CD14-positive monocyte (primary cell): Measurements from ENCODE around the gene ECEL1. TPM values are rescaled to one million over a fixed set of nuclear protein-coding genes. Genes with fewer than 3 reads are reported as not detected.

Experiments
- DNase-seq, 3 donors: peaks; one replicate each; pipeline ENCODE4 v3.0.0-alpha.2; 2011 to 2022
- H2AFZ ChIP-seq: 2 replicates; pipeline ENCODE4 v1.6.0; 2012; ENCODE audit warnings: mild to moderate bottlenecking, low read depth, low read length, inconsistent platforms; ENCODE audit not compliant: insufficient read depth, poor library complexity, severe bottlenecking
- H3K27ac ChIP-seq, 2 donors: 1 replicate in 1 of 2; 2 replicates in 1 of 2; pipeline ENCODE4 v1.5.1; 2012 to 2013; ENCODE audit warnings: low read length in 2 of 2, control low read depth in 1 of 2, inconsistent platforms in 1 of 2, low read depth in 1 of 2, mild to moderate bottlenecking in 1 of 2
- H3K27me3 ChIP-seq, 2 donors: one replicate each; pipeline versions ENCODE4 v1.6.0 to v1.6.1; 2011 to 2013; ENCODE audit warnings: low read length in 2 of 2; ENCODE audit not compliant: control insufficient read depth in 2 of 2, insufficient read depth in 2 of 2
- H3K36me3 ChIP-seq, 2 donors: replicated peaks in 1 of 2; 1 replicate in 1 of 2; 2 replicates in 1 of 2; pipeline versions ENCODE4 v1.5.1 to v1.6.1; 2012 to 2013; ENCODE audit warnings: low read length in 2 of 2, control low read depth in 1 of 2, inconsistent platforms in 1 of 2, mild to moderate bottlenecking in 1 of 2; ENCODE audit not compliant: insufficient read depth in 2 of 2, control insufficient read depth in 1 of 2
- H3K4me1 ChIP-seq, 2 donors: 1 replicate in 1 of 2; 2 replicates in 1 of 2; pipeline versions ENCODE4 v1.5.1 to v1.6.1; 2012 to 2013; ENCODE audit warnings: low read length in 2 of 2, control low read depth in 1 of 2, inconsistent platforms in 1 of 2, mild to moderate bottlenecking in 1 of 2, moderate library complexity in 1 of 2; ENCODE audit not compliant: insufficient read depth in 2 of 2, control insufficient read depth in 1 of 2
- H3K4me2 ChIP-seq: replicated peaks from 2 replicates; pipeline ENCODE3; 2012; ENCODE audit warnings: low read length, moderate library complexity, mild to moderate bottlenecking; ENCODE audit not compliant: poor library complexity, severe bottlenecking; ENCODE audit errors: extremely low read depth
- H3K4me3 ChIP-seq, 3 experiments: fragments of 200-600 bp in 1 of 3; sonication (generic) in 1 of 3; replicated peaks in 1 of 3; 1 replicate in 2 of 3; 2 replicates in 1 of 3; pipeline ENCODE4 v1.5.1; 2011 to 2013; ENCODE audit warnings: low read length in 3 of 3, mild to moderate bottlenecking in 3 of 3, control low read depth in 2 of 3, low read depth in 2 of 3, inconsistent platforms in 1 of 3, moderate library complexity in 1 of 3
- H3K79me2 ChIP-seq: 2 replicates; pipeline ENCODE4 v1.6.0; 2012; ENCODE audit warnings: mild to moderate bottlenecking, control low read depth, inconsistent platforms, low read length, moderate library complexity; ENCODE audit not compliant: insufficient read depth
- H3K9ac ChIP-seq: 2 replicates; pipeline ENCODE4 v1.6.0; 2017; ENCODE audit warnings: low read length, mild to moderate bottlenecking; ENCODE audit not compliant: insufficient read depth, poor library complexity, severe bottlenecking
- H3K9me3 ChIP-seq, 2 donors: replicated peaks in 1 of 2; 1 replicate in 1 of 2; 2 replicates in 1 of 2; pipeline versions ENCODE4 v1.5.1 to v1.6.1; 2012 to 2013; ENCODE audit warnings: low read length in 2 of 2, control low read depth in 1 of 2; ENCODE audit not compliant: control insufficient read depth in 1 of 2, insufficient read depth in 1 of 2
- H4K20me1 ChIP-seq: 2 replicates; pipeline ENCODE4 v1.6.0; 2012; ENCODE audit warnings: mild to moderate bottlenecking, low read length, control low read depth, moderate library complexity; ENCODE audit not compliant: insufficient read depth
- H3K27ac Mint-ChIP-seq, 7 donors: one replicate each; pipeline ENCODE4 v1.8.0; 2020; ENCODE audit warnings: mild to moderate bottlenecking in 7 of 7, mixed read lengths in 7 of 7, moderate library complexity in 6 of 7, inconsistent platforms in 2 of 7
- H3K27me3 Mint-ChIP-seq, 3 donors: one replicate each; pipeline ENCODE4 v1.8.0; 2021 to 2022; ENCODE audit warnings: low read depth in 3 of 3, mild to moderate bottlenecking in 3 of 3, mixed read lengths in 3 of 3, moderate library complexity in 3 of 3, inconsistent platforms in 1 of 3
- H3K36me3 Mint-ChIP-seq, 2 donors: one replicate each; pipeline ENCODE4 v1.8.0; 2020; ENCODE audit warnings: mixed read lengths in 2 of 2, inconsistent platforms in 1 of 2, mild to moderate bottlenecking in 1 of 2
- H3K4me1 Mint-ChIP-seq: one replicate; pipeline ENCODE4 v1.8.0; 2020; ENCODE audit warnings: mild to moderate bottlenecking, mixed read lengths
- H3K4me3 Mint-ChIP-seq, 2 donors: one replicate each; pipeline ENCODE4 v1.8.0; 2020; ENCODE audit warnings: mild to moderate bottlenecking in 2 of 2, mixed read lengths in 2 of 2, moderate library complexity in 1 of 2
- H3K9me3 Mint-ChIP-seq, 7 donors: one replicate each; pipeline ENCODE4 v1.8.0; 2020 to 2022; ENCODE audit warnings: mixed read lengths in 7 of 7, mild to moderate bottlenecking in 6 of 7, moderate library complexity in 6 of 7, inconsistent platforms in 2 of 7
- CTCF ChIP-seq: fragments of 200-600 bp; IDR thresholded peaks from one replicate; pipeline ENCODE4 v1.8.0; 2022; ENCODE audit warnings: antibody characterized with exemption, mild to moderate bottlenecking
- WGBS: methylation state at CpG from one replicate; pipeline ENCODE4 v1.1.5; 2013; ENCODE audit warnings: missing lambda C conversion rate; ENCODE audit not compliant: insufficient coverage; 5-methylcytosine and 5-hydroxymethylcytosine counted together
- intact Hi-C, 2 donors: fragments of 100-400 bp; cut with micrococcal nuclease; formaldehyde crosslinking; loops; one replicate each; pipeline versions ENCODE4 v1.15.0 to v1.15.1; 2023
- polyA plus RNA-seq, 3 donors: library from polyadenylated mRNA; depleted of rRNA in 1 of 3; unstranded in 2 of 3; stranded (reverse) in 1 of 3; fragments of 300-500 nt in 2 of 3; fragments of >200 nt in 1 of 3; fragmentation: Illumina TruSeq in 2 of 3; gene quantifications; 1 replicate in 2 of 3; 2 replicates in 1 of 3; pipeline ENCODE4 v1.2.3, GENCODE V29; 2012 to 2021

The ECEL1 gene
- polyA plus RNA-seq, 3 donors, result not detected

- Histone ChIP-seq H2AFZ (no peak overlapping the region), H3K4me1 (peaks cover 4 to 21% of the 10 kb centered on the region in 2 donors), H3K79me2 (no peaks in the 10 kb centered on the region), H4K20me1 (no peaks in the 10 kb centered on the region), H3K9ac (no peak overlapping the region), H3K4me2 (no peak overlapping the region), H3K9me3 (peaks cover 0 to 5% of the 10 kb centered on the region in 2 donors), H3K27me3 (peaks cover 24 to 56% of the 10 kb centered on the region in 2 donors), H3K27ac (no peak overlapping the region), H3K4me3 (no peak overlapping the region), H3K36me3 (no peaks in the 10 kb centered on the region)
- intact Hi-C loops, result no loop called here
- H3K27me3 Mint-ChIP-seq, result peaks cover 35 to 67% (median 52%) of the 10 kb centered on the region in 3 donors
- H3K4me3 Mint-ChIP-seq, result peak overlapping the region in 1 of 2 donors; percentile 77
- peaks cover 0 to 8% (median 0%) of the 10 kb centered on the region in 7 donors for H3K9me3 Mint-ChIP-seq
- peaks cover 0 to 2% of the 10 kb centered on the region in 2 donors for H3K36me3 Mint-ChIP-seq
- DNase-seq, result no peak
- H3K4me1 Mint-ChIP-seq, result peaks cover 10% of the 10 kb centered on the region
- H3K27ac Mint-ChIP-seq, result no peak overlapping the region
- TF ChIP-seq CTCF, result no peak
- WGBS, result 27% methylated on average over 11 of the region's 16 CpGs
Observed at GRCh38 chr2:232523402-232523681, 35.7 kb upstream of the ECEL1 start.

GRCh38 chr2:232522623-232523401 lies 35.2 kb upstream of the ECEL1 start:
- Histone ChIP-seq H3K4me1 (peaks cover 4 to 21% of the 10 kb centered on the region in 2 donors), H3K9me3 (peaks cover 0 to 5% of the 10 kb centered on the region in 2 donors), H2AFZ (peak overlapping the region; percentile 67), H3K9ac (no peak overlapping the region), H3K36me3 (no peaks in the 10 kb centered on the region), H3K4me3 (peak overlapping the region in 1 of 3 experiments; percentile 51), H4K20me1 (no peaks in the 10 kb centered on the region), H3K27me3 (peaks cover 24 to 56% of the 10 kb centered on the region in 2 donors), H3K79me2 (no peaks in the 10 kb centered on the region), H3K4me2 (peak overlapping the region; percentile 68), H3K27ac (no peak overlapping the region)
- Mint-ChIP-seq H3K27ac (no peak overlapping the region), H3K27me3 (peaks cover 36 to 66% (median 47%) of the 10 kb centered on the region in 3 donors), H3K4me1 (peaks cover 10% of the 10 kb centered on the region), H3K9me3 (peaks cover 0 to 6% (median 0%) of the 10 kb centered on the region in 7 donors), H3K4me3 (peak overlapping the region in 1 of 2 donors; percentile 77), H3K36me3 (peaks cover 0 to 2% of the 10 kb centered on the region in 2 donors)
- intact Hi-C loops, result no loop called here
- no peak for TF ChIP-seq CTCF
- WGBS, result 22% methylated on average over 38 of the region's 46 CpGs
- no peak for DNase-seq
